Measurements from ENCODE around the gene GPN1. TPM values are rescaled to one million over a fixed set of nuclear protein-coding genes. Genes with fewer than 3 reads are reported as not detected.
A peak's percentile ranks its signal among the peaks of the same experiment; 100 is the strongest.
"Not testable (repeated sequence)": the region's sequence is repeated elsewhere in the genome, so short reads cannot be mapped to it uniquely, and the experiment has no call there.

GPN1 gene
- polyA plus RNA-seq, 3 donors: 63.9 to 69.7 (median 67.3) TPM

- DNase-seq (ENCODE audit: low read depth in 3 of 3, low spot score in 2 of 3): no peak
These were observed 35.9 kb downstream of the GPN1 start for GRCh38 chr2:27664622-27665363.

- no peak for DNase-seq (ENCODE audit: low read depth in 3 of 3, low spot score in 2 of 3)
These were observed 38.6 kb downstream of the GPN1 start for GRCh38 chr2:27667446-27667845.

GRCh38 chr2:27671235-27671634, 42.4 kb downstream of the GPN1 start:
- DNase-seq (ENCODE audit: low read depth in 3 of 3, low spot score in 2 of 3): no peak

GRCh38 chr2:27672723-27673486, 44.1 kb downstream of the GPN1 start:
- no peak for DNase-seq (ENCODE audit: low read depth in 3 of 3, low spot score in 2 of 3)

GRCh38 chr2:27680571-27680970, 51.7 kb downstream of the GPN1 start:
- DNase-seq (ENCODE audit: low read depth in 3 of 3, low spot score in 2 of 3): no peak

- no peak for DNase-seq (ENCODE audit: low read depth in 3 of 3, low spot score in 2 of 3)
These were observed 53.0 kb downstream of the GPN1 start for GRCh38 chr2:27681841-27682240.

- not testable (repeated sequence) for DNase-seq (ENCODE audit: low read depth in 3 of 3, low spot score in 2 of 3)
These were observed 53.5 kb downstream of the GPN1 start for GRCh38 chr2:27682334-27682771.

GRCh38 chr2:27683390-27684071, 54.7 kb downstream of the GPN1 start:
- DNase-seq (ENCODE audit: low read depth in 3 of 3, low spot score in 2 of 3): peak; percentile 77 to 84 (median 77)

GRCh38 chr2:27685006-27685405, 56.2 kb downstream of the GPN1 start:
- not testable (repeated sequence) for DNase-seq (ENCODE audit: low read depth in 3 of 3, low spot score in 2 of 3)

GRCh38 chr2:27685577-27685976, 56.7 kb downstream of the GPN1 start:
- DNase-seq (ENCODE audit: low read depth in 3 of 3, low spot score in 2 of 3): no peak

GRCh38 chr2:27687232-27687631, 58.4 kb downstream of the GPN1 start:
- no peak for DNase-seq (ENCODE audit: low read depth in 3 of 3, low spot score in 2 of 3)

GRCh38 chr2:27689424-27689823, 60.6 kb downstream of the GPN1 start:
- no peak for DNase-seq (ENCODE audit: low read depth in 3 of 3, low spot score in 2 of 3)

- DNase-seq (ENCODE audit: low read depth in 3 of 3, low spot score in 2 of 3): no peak
These were observed 61.2 kb downstream of the GPN1 start for GRCh38 chr2:27690052-27690451.

GRCh38 chr2:27697660-27698059, 68.8 kb downstream of the GPN1 start:
- DNase-seq (ENCODE audit: low read depth in 3 of 3, low spot score in 2 of 3): no peak

Other genes with a start within 250 kb of the GPN1 start
- 10 to 100 TPM; 16.9 to 19.1 (median 16.9) TPM for gene ZNF513, start 248.3 kb upstream of the GPN1 start, polyA plus RNA-seq (ENCODE audit: insufficient read length in 3 of 3)
- gene PPM1G, start 219.5 kb upstream of the GPN1 start, polyA plus RNA-seq (ENCODE audit: insufficient read length in 3 of 3): 100 to 1,000 TPM in 2 of 3 donors, 10 to 100 TPM in 1; 95.5 to 109 (median 103) TPM
- gene NRBP1, start 200.4 kb upstream of the GPN1 start, polyA plus RNA-seq (ENCODE audit: insufficient read length in 3 of 3): 100 to 1,000 TPM; 126 to 135 (median 130) TPM
- gene KRTCAP3, start 186.7 kb upstream of the GPN1 start, polyA plus RNA-seq (ENCODE audit: insufficient read length in 3 of 3): 1 to 10 TPM; 5.6 to 8.1 (median 6.5) TPM
- gene IFT172, start 139.3 kb upstream of the GPN1 start, polyA plus RNA-seq (ENCODE audit: insufficient read length in 3 of 3): 10 to 100 TPM; 39.1 to 44.9 (median 39.8) TPM
- gene FNDC4, start 133.8 kb upstream of the GPN1 start, polyA plus RNA-seq (ENCODE audit: insufficient read length in 3 of 3): 1 to 10 TPM; 7.4 to 8.2 (median 7.6) TPM
- not detected for gene GCKR, start 132.2 kb upstream of the GPN1 start, polyA plus RNA-seq (ENCODE audit: insufficient read length in 3 of 3)
- 10 to 100 TPM; 80.9 to 89.1 (median 83.2) TPM for gene ZNF512, start 46.0 kb upstream of the GPN1 start, polyA plus RNA-seq (ENCODE audit: insufficient read length in 3 of 3)
- gene CCDC121, start within 50 bp of the GPN1 start, polyA plus RNA-seq (ENCODE audit: insufficient read length in 3 of 3): 10 to 100 TPM; 13.0 to 14.1 (median 13.9) TPM
- 10 to 100 TPM; 51.1 to 57.4 (median 53.9) TPM for gene SUPT7L, start 34.6 kb downstream of the GPN1 start, polyA plus RNA-seq (ENCODE audit: insufficient read length in 3 of 3)
- 10 to 100 TPM; 32.5 to 33.6 (median 33.6) TPM for gene SLC4A1AP, start 34.8 kb downstream of the GPN1 start, polyA plus RNA-seq (ENCODE audit: insufficient read length in 3 of 3)
- 100 to 1,000 TPM; 182 to 196 (median 183) TPM for gene MRPL33, start 142.7 kb downstream of the GPN1 start, polyA plus RNA-seq (ENCODE audit: insufficient read length in 3 of 3)